LoVo (cell line): ENCODE measurements around the gene BLID.

Experiments used
- DNase-seq: peaks from one replicate; pipeline ENCODE4 v3.0.0-alpha.2; 2016; ENCODE audit warnings: low spot score

Gene BLID

GRCh38 chr11:122076512-122077120 lies 39.4 kb downstream of the BLID start:
- no peak for DNase-seq

- DNase-seq, result no peak
Observed at GRCh38 chr11:122075016-122075415, 41.0 kb downstream of the BLID start.

- DNase-seq, result no peak
Observed at GRCh38 chr11:122074022-122074421, 42.0 kb downstream of the BLID start.

DNA sequence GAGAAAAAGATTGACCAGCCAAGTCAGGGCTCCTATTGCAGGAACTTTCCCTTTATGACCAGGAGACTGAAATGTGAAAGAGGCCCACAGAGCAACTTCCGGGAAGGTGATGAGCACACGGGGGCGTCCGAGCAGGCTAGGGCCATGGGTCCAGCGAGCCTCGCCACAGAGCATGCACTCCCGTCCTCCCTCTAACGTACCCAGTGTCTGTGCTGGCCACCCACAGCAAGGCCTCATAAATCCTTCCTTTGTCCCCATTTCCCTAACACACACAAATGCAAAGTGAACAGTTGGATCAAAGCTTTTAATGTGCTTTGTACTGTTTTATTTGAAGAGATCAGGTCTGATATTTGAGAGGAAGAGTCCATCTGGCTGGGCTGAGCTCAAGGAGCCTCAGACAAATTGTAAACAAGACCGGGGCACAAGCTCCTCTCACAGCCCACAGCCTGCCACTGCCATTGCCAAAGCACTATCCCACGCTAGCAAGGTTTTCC lies 44.3 kb downstream of the BLID start:
- no peak for DNase-seq

GRCh38 chr11:122069707-122070360 lies 46.2 kb downstream of the BLID start:
- DNase-seq, result no peak

GRCh38 chr11:122068837-122069236 lies 47.2 kb downstream of the BLID start:
- no peak for DNase-seq

DNA sequence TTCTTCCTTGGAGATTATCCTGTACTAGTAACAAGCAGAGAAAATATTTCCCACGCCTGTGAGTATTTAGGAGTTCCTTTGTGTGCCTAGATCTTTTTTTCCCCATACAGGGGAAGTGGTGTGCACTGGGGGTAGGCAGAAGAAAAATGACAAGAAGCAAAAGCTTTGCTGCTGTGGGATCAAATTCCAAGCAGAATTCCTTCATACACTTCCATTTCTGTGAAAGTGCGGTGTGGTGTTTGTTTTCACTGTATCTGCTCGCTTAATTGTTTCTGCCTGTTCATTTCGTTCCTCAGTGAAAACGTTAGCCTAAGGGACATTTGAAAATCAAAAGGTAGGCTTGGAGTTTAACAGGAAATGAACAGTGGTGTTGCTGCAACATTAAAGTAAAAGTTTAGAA lies 47.9 kb downstream of the BLID start:
- DNase-seq, result no peak
